ENCODE measurements around the gene SAMD11. TPM values are rescaled to one million over a fixed set of nuclear protein-coding genes. Genes with fewer than 3 reads are reported as not detected.

Gene SAMD11
- total RNA-seq, 1 donor from 2014 or later = 6.0 TPM

GRCh38 chr1:980602-981395 lies 57.1 kb downstream of the SAMD11 start:
- no peaks in the 10 kb centered on the region for H3K4me1 ChIP-seq (ENCODE audit: insufficient read depth, low read length)
- Mint-ChIP-seq H3K36me3 (ENCODE audit: low read depth, unreplicated experiment) (peaks cover under 1% of the 10 kb centered on the region), H3K27ac (ENCODE audit: unreplicated experiment) (no peak overlapping the region), H3K9me3 (ENCODE audit: unreplicated experiment) (no peaks in the 10 kb centered on the region), H3K4me1 (ENCODE audit: low read depth, unreplicated experiment) (no peaks in the 10 kb centered on the region), H3K4me3 (ENCODE audit: unreplicated experiment) (no peak overlapping the region), H3K27me3 (ENCODE audit: low read depth, unreplicated experiment) (peaks cover 38% of the 10 kb centered on the region)
- no peak overlapping the region for H3K9ac ChIP-seq (ENCODE audit: low read length)
- no peak overlapping the region for H3K4me3 ChIP-seq (ENCODE audit: insufficient read depth, low read depth, low read length)
- H3K27me3 ChIP-seq (ENCODE audit: insufficient read depth, low read length) = peaks cover 4% of the 10 kb centered on the region
- TF ChIP-seq CTCF (IDR thresholded peaks at IDR 0.05; ENCODE audit: insufficient read depth, low read depth, low read length) = no peak
- no peak for TF ChIP-seq EZH2 (IDR thresholded peaks at IDR 0.05; ENCODE audit: insufficient read depth, low read length)
- H3K27ac ChIP-seq (ENCODE audit: low read depth, low read length) = no peak overlapping the region
- H4K20me1 ChIP-seq (ENCODE audit: insufficient read depth, low read length) = no peaks in the 10 kb centered on the region
- no peaks in the 10 kb centered on the region for H3K9me3 ChIP-seq (ENCODE audit: insufficient read depth, low read depth, low read length)
- FAIRE-seq (no peak), DNase-seq (ENCODE audit: low read depth) (no peak)
- H3K36me3 ChIP-seq (ENCODE audit: insufficient read depth, low read length) = no peaks in the 10 kb centered on the region
- no peaks in the 10 kb centered on the region for H3K79me2 ChIP-seq (ENCODE audit: insufficient read depth, low read length)
- H2AFZ ChIP-seq (ENCODE audit: low read depth, low read length) = no peak overlapping the region
- H3K4me2 ChIP-seq (ENCODE audit: low read length) = no peak overlapping the region

- H3K27ac ChIP-seq (ENCODE audit: low read depth, low read length) = no peak overlapping the region
- no peak for FAIRE-seq
- DNase-seq (ENCODE audit: low read depth) = no peak
- H3K4me3 Mint-ChIP-seq (ENCODE audit: unreplicated experiment) = no peak overlapping the region
- H3K9me3 Mint-ChIP-seq (ENCODE audit: unreplicated experiment) = no peaks in the 10 kb centered on the region
- H4K20me1 ChIP-seq (ENCODE audit: insufficient read depth, low read length) = no peaks in the 10 kb centered on the region
- H3K79me2 ChIP-seq (ENCODE audit: insufficient read depth, low read length) = no peaks in the 10 kb centered on the region
- H3K27me3 Mint-ChIP-seq (ENCODE audit: low read depth, unreplicated experiment) = peaks cover 42% of the 10 kb centered on the region
- H3K4me2 ChIP-seq (ENCODE audit: low read length) = no peak overlapping the region
- H3K4me1 Mint-ChIP-seq (ENCODE audit: low read depth, unreplicated experiment) = no peaks in the 10 kb centered on the region
- H3K4me3 ChIP-seq (ENCODE audit: insufficient read depth, low read depth, low read length) = no peak overlapping the region
- peaks cover 4% of the 10 kb centered on the region for H3K27me3 ChIP-seq (ENCODE audit: insufficient read depth, low read length)
- no peaks in the 10 kb centered on the region for H3K9me3 ChIP-seq (ENCODE audit: insufficient read depth, low read depth, low read length)
- no peaks in the 10 kb centered on the region for H3K36me3 ChIP-seq (ENCODE audit: insufficient read depth, low read length)
- H3K27ac Mint-ChIP-seq (ENCODE audit: unreplicated experiment) = no peak overlapping the region
- no peak for TF ChIP-seq CTCF (IDR thresholded peaks at IDR 0.05; ENCODE audit: insufficient read depth, low read depth, low read length)
- no peak for TF ChIP-seq EZH2 (IDR thresholded peaks at IDR 0.05; ENCODE audit: insufficient read depth, low read length)
- H2AFZ ChIP-seq (ENCODE audit: low read depth, low read length) = no peak overlapping the region
- H3K36me3 Mint-ChIP-seq (ENCODE audit: low read depth, unreplicated experiment) = no peaks in the 10 kb centered on the region
- H3K4me1 ChIP-seq (ENCODE audit: insufficient read depth, low read length) = no peaks in the 10 kb centered on the region
- no peak overlapping the region for H3K9ac ChIP-seq (ENCODE audit: low read length)
These were observed 57.8 kb downstream of the SAMD11 start for GRCh38 chr1:981491-981954.

GRCh38 chr1:981955-982558 lies 58.3 kb downstream of the SAMD11 start, which contains the start of gene PERM1:
Gene PERM1, minus strand, starts transcription at chr1:982093. Its CDS starts 1,064 bp downstream, at chr1:981029.
- peaks cover 44% of the 10 kb centered on the region for H3K27me3 Mint-ChIP-seq (ENCODE audit: low read depth, unreplicated experiment)
- no peaks in the 10 kb centered on the region for H3K4me1 Mint-ChIP-seq (ENCODE audit: low read depth, unreplicated experiment)
- Histone ChIP-seq H3K9ac (ENCODE audit: low read length) (no peak within 1 kb of the TSS), H3K9me3 (ENCODE audit: insufficient read depth, low read depth, low read length) (no peaks in the 10 kb centered on the region), H2AFZ (ENCODE audit: low read depth, low read length) (no peak within 1 kb of the TSS), H3K27me3 (ENCODE audit: insufficient read depth, low read length) (peaks cover 4% of the 10 kb centered on the region), H3K4me3 (ENCODE audit: insufficient read depth, low read depth, low read length) (no peak within 1 kb of the TSS), H3K27ac (ENCODE audit: low read depth, low read length) (no peak within 1 kb of the TSS), H3K4me2 (ENCODE audit: low read length) (no peak within 1 kb of the TSS), H4K20me1 (ENCODE audit: insufficient read depth, low read length) (no peaks in the 10 kb centered on the region), H3K4me1 (ENCODE audit: insufficient read depth, low read length) (no peaks in the 10 kb centered on the region), H3K79me2 (ENCODE audit: insufficient read depth, low read length) (no peaks in the 10 kb centered on the region), H3K36me3 (ENCODE audit: insufficient read depth, low read length) (no peaks in the 10 kb centered on the region)
- no peak within 1 kb of the TSS for H3K4me3 Mint-ChIP-seq (ENCODE audit: unreplicated experiment)
- no peak within 1 kb of the TSS for H3K27ac Mint-ChIP-seq (ENCODE audit: unreplicated experiment)
- no peaks in the 10 kb centered on the region for H3K36me3 Mint-ChIP-seq (ENCODE audit: low read depth, unreplicated experiment)
- no peak for TF ChIP-seq CTCF (IDR thresholded peaks at IDR 0.05; ENCODE audit: insufficient read depth, low read depth, low read length)
- TF ChIP-seq EZH2 (IDR thresholded peaks at IDR 0.05; ENCODE audit: insufficient read depth, low read length) = no peak
- no peaks in the 10 kb centered on the region for H3K9me3 Mint-ChIP-seq (ENCODE audit: unreplicated experiment)
- DNase-seq (ENCODE audit: low read depth) (no peak), FAIRE-seq (no peak)

All from astrocyte (in vitro differentiated cells and primary cell).